Endothelial cell of umbilical vein (primary cell): ENCODE results near the gene GAL. TPM values are rescaled to one million over a fixed set of nuclear protein-coding genes. Genes with fewer than 3 reads are reported as not detected.

ENCODE experiments used
- BruUV-seq: library from RNA; stranded (reverse); fragments of 400-500 nt; replicated peaks from 2 replicates; lab custom pipeline; 2021; lab: Mats Ljungman, UMichigan
- CTCF ChIA-PET: fragments of 300-600, 350-600 bp; sonication (Branson Sonifier 250); formaldehyde crosslinking; loops from one replicate; lab custom pipeline; 2021; ENCODE audit warnings: antibody characterized with exemption, inconsistent platforms; lab: Charles Lee
- POLR2A ChIA-PET: fragments of 300-600, 350-600 bp; sonication (Branson Sonifier 250); formaldehyde crosslinking; loops from one replicate; lab custom pipeline; 2021; ENCODE audit warnings: antibody characterized with exemption, inconsistent platforms; lab: Charles Lee
- DNase-seq: peaks from one replicate; pipeline ENCODE4 v3.0.0-alpha.2; 2011; ENCODE audit warnings: low read depth, low spot score
- FAIRE-seq: peaks from 2 replicates; lab custom pipeline; 2011; peaks lifted over from hg19 to GRCh38; lab: Jason Lieb, UNC
- H2AFZ ChIP-seq: 2 replicates; pipeline ENCODE4 v1.6.0; 2012; ENCODE audit warnings: low read depth, low read length, control low read depth, inconsistent platforms
- H3K27ac ChIP-seq: 2 replicates; pipeline ENCODE4 v1.5.1; 2011; ENCODE audit warnings: low read depth, mild to moderate bottlenecking, control low read depth, low read length, moderate library complexity; ENCODE audit not compliant: insufficient read depth
- H3K27me3 ChIP-seq, 2 experiments: 2 replicates each; pipeline versions ENCODE4 v1.6.0 to v1.6.1; 2011; ENCODE audit warnings: low read length in 2 of 2, mixed read lengths in 1 of 2; ENCODE audit not compliant: control insufficient read depth in 2 of 2, insufficient read depth in 2 of 2
- H3K36me3 ChIP-seq, 2 experiments: 2 replicates in 1 of 2; 3 replicates in 1 of 2; pipeline ENCODE4 v1.5.1; 2011; ENCODE audit warnings: low read length in 2 of 2, mild to moderate bottlenecking in 1 of 2, moderate library complexity in 1 of 2; ENCODE audit not compliant: control insufficient read depth in 2 of 2, insufficient read depth in 2 of 2; ENCODE audit errors: extremely low read depth in 1 of 2
- H3K4me1 ChIP-seq: 3 replicates; pipeline ENCODE4 v1.5.1; 2011; ENCODE audit warnings: mild to moderate bottlenecking, low read length; ENCODE audit not compliant: control insufficient read depth, insufficient read depth; ENCODE audit errors: extremely low read depth
- H3K4me2 ChIP-seq: 2 replicates; pipeline ENCODE4 v1.6.1; 2011; ENCODE audit warnings: low read length, control low read depth, mixed read lengths; ENCODE audit not compliant: insufficient read depth
- H3K4me3 ChIP-seq, 3 experiments: fragments of 200-600 bp in 1 of 3; sonication (generic), shearing (Covaris generic) in 1 of 3; replicated peaks in 1 of 3; 2 replicates each; pipeline ENCODE4 v1.5.1; 2011 to 2016; ENCODE audit warnings: control low read depth in 3 of 3, low read length in 3 of 3, mild to moderate bottlenecking in 2 of 3, inconsistent platforms in 1 of 3, low read depth in 1 of 3, moderate library complexity in 1 of 3; ENCODE audit not compliant: insufficient read depth in 1 of 3
- H3K79me2 ChIP-seq: 2 replicates; pipeline ENCODE4 v1.6.0; 2012; ENCODE audit warnings: low read length, inconsistent platforms; ENCODE audit not compliant: control insufficient read depth, insufficient read depth
- H3K9ac ChIP-seq: replicated peaks from 2 replicates; pipeline ENCODE3; 2011; ENCODE audit warnings: low read length, control low read depth; ENCODE audit not compliant: insufficient read depth; ENCODE audit errors: extremely low read depth
- H3K9me1 ChIP-seq: replicated peaks from 3 replicates; pipeline ENCODE4 v1.6.0; 2011; ENCODE audit warnings: mild to moderate bottlenecking, low read length; ENCODE audit not compliant: control insufficient read depth, insufficient read depth; ENCODE audit errors: extremely low read depth
- H3K9me3 ChIP-seq: replicated peaks from 2 replicates; pipeline ENCODE4 v1.5.1; 2012; ENCODE audit warnings: low read length, inconsistent platforms; ENCODE audit not compliant: control insufficient read depth, insufficient read depth
- H4K20me1 ChIP-seq: replicated peaks from 2 replicates; pipeline ENCODE3; 2011; ENCODE audit warnings: mild to moderate bottlenecking, low read length; ENCODE audit not compliant: control insufficient read depth, insufficient read depth; ENCODE audit errors: extremely low read depth
- CTCF ChIP-seq, 2 donors: IDR thresholded peaks; 1 replicate in 1 of 2; 2 replicates in 1 of 2; pipeline ENCODE4 v1.5.1; 2011; ENCODE audit warnings: low read length in 2 of 2, mild to moderate bottlenecking in 2 of 2, moderate library complexity in 2 of 2, control low read depth in 1 of 2, inconsistent platforms in 1 of 2, low read depth in 1 of 2; ENCODE audit not compliant: insufficient read depth in 1 of 2; ENCODE audit errors: extremely low read depth in 1 of 2
- EZH2 ChIP-seq: IDR thresholded peaks from 2 replicates; pipeline ENCODE4 v1.6.1; 2012; ENCODE audit warnings: borderline replicate concordance, low read depth, mild to moderate bottlenecking, moderate library complexity, low read length, inconsistent platforms; ENCODE audit not compliant: severe bottlenecking
- FOS ChIP-seq: IDR thresholded peaks from 2 replicates; pipeline ENCODE4 v1.6.1; 2011; ENCODE audit warnings: mild to moderate bottlenecking, low read length, moderate library complexity, borderline replicate concordance; ENCODE audit not compliant: insufficient read depth
- GATA2 ChIP-seq: IDR thresholded peaks from 2 replicates; pipeline ENCODE4 v1.7.0; 2011; ENCODE audit warnings: low read depth, mild to moderate bottlenecking, moderate library complexity, mixed read lengths, low read length; ENCODE audit not compliant: insufficient read length, insufficient read depth
- JUN ChIP-seq: IDR thresholded peaks from 2 replicates; pipeline ENCODE4 v1.6.1; 2011; ENCODE audit warnings: borderline replicate concordance, low read depth; ENCODE audit not compliant: insufficient read length, insufficient read depth
- MAX ChIP-seq: IDR thresholded peaks from 2 replicates; pipeline ENCODE4 v1.6.1; 2011; ENCODE audit not compliant: insufficient read depth, insufficient read length
- MYC ChIP-seq: IDR thresholded peaks from one replicate; pipeline ENCODE4 v1.6.1; 2011; ENCODE audit warnings: mild to moderate bottlenecking, low read depth, low read length
- POLR2A ChIP-seq: IDR thresholded peaks from 2 replicates; pipeline ENCODE4 v1.6.1; 2012; ENCODE audit warnings: low read depth, mild to moderate bottlenecking, control low read depth, low read length
- POLR2AphosphoS5 ChIP-seq: IDR thresholded peaks from 2 replicates; pipeline ENCODE4 v1.6.1; 2012; ENCODE audit warnings: low read depth, mild to moderate bottlenecking, control low read depth, low read length, moderate library complexity; ENCODE audit not compliant: insufficient read depth
- dilution Hi-C: fragments of 300-500 bp; cut with MboI; formaldehyde crosslinking; loops from one replicate; pipeline ENCODE4 v1.15.0; 2019; ENCODE audit warnings: low sequenced_read_pairs; ENCODE audit not compliant: extremely low pct_ligation_motif_present
- intact Hi-C: fragments of 100-400 bp; cut with micrococcal nuclease; formaldehyde crosslinking; loops from one replicate; pipeline ENCODE4 v1.10.0; 2022
- polyA plus RNA-seq, 4 experiments: library from polyadenylated mRNA; depleted of rRNA in 3 of 4; stranded (reverse) in 3 of 4; unstranded in 1 of 4; fragments of >200 nt; gene quantifications; 2 replicates each; pipeline versions ENCODE4 v1.2.1 to v1.2.3, GENCODE V29; 2011 to 2012; ENCODE audit warnings: missing spikeins in 1 of 4
- total RNA-seq: library from RNA; stranded (reverse); gene quantifications from 2 replicates; pipeline ENCODE4 v1.2.3, GENCODE V29; 2021

Gene GAL
- total and polyA plus RNA-seq, 2 donors (not counting 3 experiments of a cell fraction or from before 2014, with no cell fraction given), result 1.2 to 9.8 TPM

- no peak overlapping the region for H3K4me2 ChIP-seq
- H3K79me2 ChIP-seq, result no peaks in the 10 kb centered on the region
- intact Hi-C loops, result no loop called here
- ChIA-PET CTCF (interaction anchor here (1.6 kb wide), 1 partner anchor 9 kb away, joined by 7 read pairs; no protein-coding TSS in a partner anchor), POLR2A (no interaction called here)
- H4K20me1 ChIP-seq, result no peaks in the 10 kb centered on the region
- no peaks in the 10 kb centered on the region for H3K9me3 ChIP-seq
- no peak for DNase-seq
- no peak for FAIRE-seq
- no peaks in the 10 kb centered on the region for H3K4me1 ChIP-seq
- no peaks in the 10 kb centered on the region for H3K36me3 ChIP-seq
- H3K9ac ChIP-seq, result no peak overlapping the region
- dilution Hi-C loops, result no loop called here
- peaks cover 20 to 43% of the 10 kb centered on the region in 2 experiments for H3K27me3 ChIP-seq
- H3K4me3 ChIP-seq, result no peak overlapping the region
- TF ChIP-seq POLR2AphosphoS5 (no peak), MYC (no peak), MAX (no peak), JUN (no peak), POLR2A (no peak), EZH2 (no peak), FOS (no peak), GATA2 (no peak)
- no peak overlapping the region for H3K27ac ChIP-seq
- BruUV-seq, result no TSS peak
- no peaks in the 10 kb centered on the region for H3K9me1 ChIP-seq
- H2AFZ ChIP-seq, result no peak overlapping the region
Measured at GRCh38 chr11:68722143-68722542, 37.8 kb downstream of the GAL start.

- Histone ChIP-seq H3K9me1 (no peaks in the 10 kb centered on the region), H3K4me2 (no peak overlapping the region), H3K4me1 (no peaks in the 10 kb centered on the region), H3K9ac (no peak overlapping the region), H2AFZ (no peak overlapping the region), H3K36me3 (no peaks in the 10 kb centered on the region), H3K4me3 (no peak overlapping the region), H3K79me2 (no peaks in the 10 kb centered on the region), H3K27ac (no peak overlapping the region), H3K9me3 (no peaks in the 10 kb centered on the region), H3K27me3 (peaks cover 28 to 45% of the 10 kb centered on the region in 2 experiments), H4K20me1 (no peaks in the 10 kb centered on the region)
- no peak for FAIRE-seq
- CTCF ChIA-PET, result interaction anchor here (1.3 to 1.7 kb wide), 2 partner anchors 10 to 92 kb away, joined by 4 to 6 read pairs; no protein-coding TSS in a partner anchor
- intact Hi-C loops (no loop called here), dilution Hi-C loops (no loop called here)
- TF ChIP-seq POLR2A (no peak), CTCF (IDR thresholded peaks at IDR 0.05; ENCODE audit: extremely low read depth in 1 of 2, insufficient read depth in 1 of 2, low read depth in 1 of 2, low read length in 2 of 2) (no peak), MAX (no peak), GATA2 (no peak), JUN (no peak), EZH2 (no peak), FOS (no peak), MYC (no peak), POLR2AphosphoS5 (no peak)
- POLR2A ChIA-PET, result no interaction called here
- no TSS peak for BruUV-seq
- no peak for DNase-seq
Measured at GRCh38 chr11:68724293-68724692, 39.9 kb downstream of the GAL start.
